HepG2 (cell line): ENCODE measurements around the gene BIRC5. TPM values are rescaled to one million over a fixed set of nuclear protein-coding genes. Genes with fewer than 3 reads are reported as not detected.

ENCODE experiments used
- CHCHD3 ChIP-seq: sonication (generic); formaldehyde crosslinking; IDR thresholded peaks from 2 replicates; pipeline ENCODE4 v1.8.0; 2022; ENCODE audit warnings: mild to moderate bottlenecking, missing genetic modification reagents, moderate library complexity
- ELF3 ChIP-seq: IDR thresholded peaks from 2 replicates; pipeline ENCODE4 v1.6.1; 2016; ENCODE audit warnings: missing genetic modification reagents, missing compliant biosample characterization
- FOXC1 ChIP-seq: sonication (generic); formaldehyde crosslinking; IDR thresholded peaks from 2 replicates; pipeline ENCODE4 v1.8.0; 2022; ENCODE audit warnings: mild to moderate bottlenecking, missing genetic modification reagents, borderline replicate concordance
- JARID2 ChIP-seq: sonication (generic); formaldehyde crosslinking; IDR thresholded peaks from 2 replicates; pipeline ENCODE4 v1.8.1; 2023; ENCODE audit warnings: missing genetic modification reagents, inconsistent platforms; ENCODE audit not compliant: insufficient replicate concordance
- KLF6 ChIP-seq: IDR thresholded peaks from 2 replicates; pipeline ENCODE4 v1.8.0; 2016; ENCODE audit warnings: missing biosample characterization, missing genetic modification reagents
- MIER2 ChIP-seq: IDR thresholded peaks from 2 replicates; pipeline ENCODE4 v1.6.1; 2016; ENCODE audit warnings: missing biosample characterization, missing genetic modification reagents
- NCOA2 ChIP-seq: sonication (generic); formaldehyde crosslinking; IDR thresholded peaks from 2 replicates; pipeline ENCODE4 v1.8.0; 2022; ENCODE audit warnings: inconsistent platforms
- SOX5 ChIP-seq: IDR thresholded peaks from 2 replicates; pipeline ENCODE4 v1.6.1; 2016; ENCODE audit warnings: borderline replicate concordance
- STAG1 ChIP-seq: sonication (generic); formaldehyde crosslinking; IDR thresholded peaks from 2 replicates; pipeline ENCODE4 v1.4.0; 2020; ENCODE audit warnings: missing genetic modification reagents
- TARDBP ChIP-seq: sonication (generic); formaldehyde crosslinking; IDR thresholded peaks from 2 replicates; pipeline ENCODE4 v1.8.0; 2022; ENCODE audit warnings: mild to moderate bottlenecking, missing genetic modification reagents
- THYN1 ChIP-seq: sonication (generic); formaldehyde crosslinking; IDR thresholded peaks from 2 replicates; pipeline ENCODE4 v1.8.1; 2023; ENCODE audit warnings: low read depth, mild to moderate bottlenecking, moderate library complexity, missing genetic modification reagents, borderline replicate concordance
- ZMYM4 ChIP-seq: sonication (generic); formaldehyde crosslinking; IDR thresholded peaks from 2 replicates; pipeline ENCODE4 v1.8.1; 2023; ENCODE audit warnings: mild to moderate bottlenecking, missing genetic modification reagents
- ZNF431 ChIP-seq: sonication (generic); formaldehyde crosslinking; IDR thresholded peaks from 2 replicates; pipeline ENCODE4 v1.9.0; 2022; ENCODE audit warnings: missing genetic modification reagents, low read depth, mild to moderate bottlenecking, borderline replicate concordance
- ZNF879 ChIP-seq: sonication (generic); formaldehyde crosslinking; IDR thresholded peaks from 2 replicates; pipeline ENCODE4 v1.8.1; 2023; ENCODE audit warnings: missing genetic modification reagents
- polyA plus RNA-seq, 8 experiments: library from polyadenylated mRNA; depleted of rRNA in 3 of 8; stranded (reverse) in 7 of 8; unstranded in 1 of 8; fragments of >200 nt; fragmentation: Illumina TruSeq in 4 of 8; extraction: Trizol in 4 of 8; gene quantifications; 2 replicates each; pipeline versions ENCODE4 v1.2.1 to v1.2.3, GENCODE V29; 2011 to 2016; ENCODE audit warnings: low read depth in 4 of 8, missing spikeins in 1 of 8, mixed read lengths in 1 of 8; ENCODE audit not compliant: insufficient read depth in 1 of 8
- total RNA-seq, 5 experiments: library from RNA; depleted of rRNA; stranded (reverse); fragments of >200 nt; fragmentation: Illumina TruSeq; extraction: Trizol; gene quantifications; 2 replicates each; pipeline ENCODE4 v1.2.3, GENCODE V29; 2016; ENCODE audit warnings: low read depth in 1 of 5
- TF ChIP-seq, protein P1 (sequence below): IDR thresholded peaks from 2 replicates; pipeline ENCODE4 v1.6.1; 2016; ENCODE audit warnings: missing compliant biosample characterization, missing genetic modification reagents, borderline replicate concordance
- TF ChIP-seq, protein P2 (sequence below): sonication (generic); formaldehyde crosslinking; IDR thresholded peaks from 2 replicates; pipeline ENCODE4 v1.4.0; 2020; ENCODE audit warnings: mild to moderate bottlenecking, missing genetic modification reagents, borderline replicate concordance
- TF ChIP-seq, protein P3 (sequence below): sonication (generic); formaldehyde crosslinking; IDR thresholded peaks from 2 replicates; pipeline ENCODE4 v1.4.0; 2020; ENCODE audit warnings: missing genetic modification reagents; ENCODE audit errors: not compliant biosample characterization
- TF ChIP-seq, protein P4 (sequence below): sonication (generic); formaldehyde crosslinking; IDR thresholded peaks from 2 replicates; pipeline ENCODE4 v1.4.0; 2020; ENCODE audit warnings: low read depth, mild to moderate bottlenecking, missing genetic modification reagents
- TF ChIP-seq, protein P5 (sequence below): sonication (generic); formaldehyde crosslinking; IDR thresholded peaks from 2 replicates; pipeline ENCODE4 v1.4.0; 2020; ENCODE audit warnings: mild to moderate bottlenecking, missing genetic modification reagents

The BIRC5 gene
- total and polyA plus RNA-seq, 2 of the 13 experiments (the other 11 are each of a cell fraction or from before 2014, with no cell fraction given): 30.3 to 135 TPM

DNA sequence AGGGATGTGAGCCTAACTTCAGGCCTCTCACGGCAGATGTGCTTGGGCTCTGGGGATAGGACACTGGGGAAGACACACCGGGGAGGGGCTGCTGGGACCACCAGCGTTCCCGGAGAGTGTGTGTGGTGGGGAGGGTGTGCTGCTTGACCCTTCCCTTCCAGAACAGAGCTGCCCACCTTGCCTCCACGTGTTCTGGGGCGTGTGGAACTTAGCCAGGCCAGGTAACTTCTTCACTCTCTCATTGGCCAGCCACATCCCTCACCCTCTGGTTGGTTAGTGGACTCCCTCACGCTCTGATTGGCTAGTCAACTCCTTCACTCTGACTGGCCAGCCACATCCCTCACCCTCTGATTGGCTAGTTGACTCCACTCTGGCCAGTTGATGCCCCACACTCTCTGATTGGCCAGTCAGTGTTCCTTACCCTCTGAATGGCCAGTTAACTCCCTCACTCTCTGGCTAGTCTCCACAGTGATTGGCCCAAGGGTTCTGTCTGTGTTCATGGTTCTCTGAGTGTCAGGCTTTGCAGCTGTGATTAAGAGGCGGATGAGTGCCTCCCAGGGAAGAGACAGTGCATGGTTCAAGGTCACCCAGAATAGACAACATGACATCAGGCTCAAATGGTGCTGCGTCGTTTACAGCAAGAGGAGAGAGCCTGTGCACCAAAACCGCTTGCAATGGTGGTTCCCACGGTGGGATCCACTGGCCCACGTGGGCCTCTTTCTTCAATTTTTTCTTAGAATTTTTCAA is 27.4 kb downstream of the BIRC5 start (continued):
- TF ChIP-seq, protein P1, sequence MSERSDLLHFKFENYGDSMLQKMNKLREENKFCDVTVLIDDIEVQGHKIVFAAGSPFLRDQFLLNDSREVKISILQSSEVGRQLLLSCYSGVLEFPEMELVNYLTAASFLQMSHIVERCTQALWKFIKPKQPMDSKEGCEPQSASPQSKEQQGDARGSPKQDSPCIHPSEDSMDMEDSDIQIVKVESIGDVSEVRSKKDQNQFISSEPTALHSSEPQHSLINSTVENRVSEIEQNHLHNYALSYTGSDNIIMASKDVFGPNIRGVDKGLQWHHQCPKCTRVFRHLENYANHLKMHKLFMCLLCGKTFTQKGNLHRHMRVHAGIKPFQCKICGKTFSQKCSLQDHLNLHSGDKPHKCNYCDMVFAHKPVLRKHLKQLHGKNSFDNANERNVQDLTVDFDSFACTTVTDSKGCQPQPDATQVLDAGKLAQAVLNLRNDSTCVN (CRISPR knock-in tag): peak; percentile 13; the same call in 1 of the 2 replicates
- TF ChIP-seq STAG1 (CRISPR knock-in tag): no peak
- TF ChIP-seq ELF3: peak; percentile 87
- no peak for TF ChIP-seq THYN1 (CRISPR knock-in tag)
- TF ChIP-seq, protein P2, sequence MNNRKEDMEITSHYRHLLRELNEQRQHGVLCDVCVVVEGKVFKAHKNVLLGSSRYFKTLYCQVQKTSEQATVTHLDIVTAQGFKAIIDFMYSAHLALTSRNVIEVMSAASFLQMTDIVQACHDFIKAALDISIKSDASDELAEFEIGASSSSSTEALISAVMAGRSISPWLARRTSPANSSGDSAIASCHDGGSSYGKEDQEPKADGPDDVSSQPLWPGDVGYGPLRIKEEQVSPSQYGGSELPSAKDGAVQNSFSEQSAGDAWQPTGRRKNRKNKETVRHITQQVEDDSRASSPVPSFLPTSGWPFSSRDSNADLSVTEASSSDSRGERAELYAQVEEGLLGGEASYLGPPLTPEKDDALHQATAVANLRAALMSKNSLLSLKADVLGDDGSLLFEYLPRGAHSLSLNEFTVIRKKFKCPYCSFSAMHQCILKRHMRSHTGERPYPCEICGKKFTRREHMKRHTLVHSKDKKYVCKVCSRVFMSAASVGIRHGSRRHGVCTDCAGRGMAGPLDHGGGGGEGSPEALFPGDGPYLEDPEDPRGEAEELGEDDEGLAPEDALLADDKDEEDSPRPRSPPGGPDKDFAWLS: 0 out of 2 replicates have a peak, but pooled peaks have one; percentile 42
- TF ChIP-seq, protein P3, sequence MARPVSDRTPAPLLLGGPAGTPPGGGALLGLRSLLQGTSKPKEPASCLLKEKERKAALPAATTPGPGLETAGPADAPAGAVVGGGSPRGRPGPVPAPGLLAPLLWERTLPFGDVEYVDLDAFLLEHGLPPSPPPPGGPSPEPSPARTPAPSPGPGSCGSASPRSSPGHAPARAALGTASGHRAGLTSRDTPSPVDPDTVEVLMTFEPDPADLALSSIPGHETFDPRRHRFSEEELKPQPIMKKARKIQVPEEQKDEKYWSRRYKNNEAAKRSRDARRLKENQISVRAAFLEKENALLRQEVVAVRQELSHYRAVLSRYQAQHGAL (CRISPR knock-in tag): no peak
- peak; percentile 71; the same call in 1 of the 2 replicates for TF ChIP-seq ZMYM4 (CRISPR knock-in tag)
- no peak for TF ChIP-seq JARID2 (CRISPR knock-in tag)
- TF ChIP-seq ZNF879 (CRISPR knock-in tag): 0 out of 2 replicates have a peak, but pooled peaks have one; percentile 33
- TF ChIP-seq, protein P4, sequence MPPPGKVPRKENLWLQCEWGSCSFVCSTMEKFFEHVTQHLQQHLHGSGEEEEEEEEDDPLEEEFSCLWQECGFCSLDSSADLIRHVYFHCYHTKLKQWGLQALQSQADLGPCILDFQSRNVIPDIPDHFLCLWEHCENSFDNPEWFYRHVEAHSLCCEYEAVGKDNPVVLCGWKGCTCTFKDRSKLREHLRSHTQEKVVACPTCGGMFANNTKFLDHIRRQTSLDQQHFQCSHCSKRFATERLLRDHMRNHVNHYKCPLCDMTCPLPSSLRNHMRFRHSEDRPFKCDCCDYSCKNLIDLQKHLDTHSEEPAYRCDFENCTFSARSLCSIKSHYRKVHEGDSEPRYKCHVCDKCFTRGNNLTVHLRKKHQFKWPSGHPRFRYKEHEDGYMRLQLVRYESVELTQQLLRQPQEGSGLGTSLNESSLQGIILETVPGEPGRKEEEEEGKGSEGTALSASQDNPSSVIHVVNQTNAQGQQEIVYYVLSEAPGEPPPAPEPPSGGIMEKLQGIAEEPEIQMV (CRISPR knock-in tag): peak; percentile 26; the same call in 1 of the 2 replicates
- 0 out of 2 replicates have a peak, but pooled peaks have one; percentile 12 for TF ChIP-seq TARDBP (CRISPR knock-in tag)
- no peak for TF ChIP-seq CHCHD3 (CRISPR knock-in tag)
- TF ChIP-seq, protein P5, sequence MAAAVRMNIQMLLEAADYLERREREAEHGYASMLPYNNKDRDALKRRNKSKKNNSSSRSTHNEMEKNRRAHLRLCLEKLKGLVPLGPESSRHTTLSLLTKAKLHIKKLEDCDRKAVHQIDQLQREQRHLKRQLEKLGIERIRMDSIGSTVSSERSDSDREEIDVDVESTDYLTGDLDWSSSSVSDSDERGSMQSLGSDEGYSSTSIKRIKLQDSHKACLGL: 0 out of 2 replicates have a peak, but pooled peaks have one; percentile 73
- peak; percentile 43; the same call in 1 of the 2 replicates for TF ChIP-seq NCOA2 (CRISPR knock-in tag)
- peak; percentile 49; the same call in 1 of the 2 replicates for TF ChIP-seq SOX5 (CRISPR knock-in tag)
- TF ChIP-seq FOXC1 (CRISPR knock-in tag): 0 out of 2 replicates have a peak, but pooled peaks have one; percentile 39
- TF ChIP-seq MIER2 (CRISPR knock-in tag): peak; percentile 12; the same call in 1 of the 2 replicates
- TF ChIP-seq ZNF431 (CRISPR knock-in tag): no peak; the same call in 1 of the 2 replicates
- 0 out of 2 replicates have a peak, but pooled peaks have one; percentile 56 for TF ChIP-seq KLF6 (CRISPR knock-in tag)
